Ascending aorta (tissue), 2 donors: ENCODE results near the gene QSOX2. TPM values are rescaled to one million over a fixed set of nuclear protein-coding genes. Genes with fewer than 3 reads are reported as not detected.

Source experiments
- DNase-seq, 2 donors: peaks; one replicate each; pipeline ENCODE4 v3.0.0-alpha.2; 2019; ENCODE audit warnings: low spot score in 2 of 2
- H3K27ac ChIP-seq, 2 donors: fragments of 200-600 bp; sonication (generic); one replicate each; pipeline ENCODE4 v1.5.1; 2016 to 2017; ENCODE audit warnings: mild to moderate bottlenecking in 1 of 2
- H3K27me3 ChIP-seq: fragments of 200-600 bp; sonication (generic); one replicate; pipeline ENCODE4 v1.5.1; 2017
- H3K36me3 ChIP-seq, 2 donors: fragments of 200-600 bp; sonication (generic); one replicate each; pipeline ENCODE4 v1.5.1; 2016
- H3K4me1 ChIP-seq, 2 donors: fragments of 200-600 bp; sonication (generic); one replicate each; pipeline ENCODE4 v1.5.1; 2016 to 2017; ENCODE audit warnings: mild to moderate bottlenecking in 1 of 2
- H3K4me3 ChIP-seq, 2 donors: fragments of 200-600 bp; sonication (generic); one replicate each; pipeline ENCODE4 v1.5.1; 2016 to 2017; ENCODE audit warnings: mild to moderate bottlenecking in 1 of 2
- H3K9me3 ChIP-seq, 2 donors: fragments of 200-600 bp; sonication (generic); one replicate each; pipeline ENCODE4 v1.5.1; 2016
- intact Hi-C: fragments of 100-400 bp; cut with DNase I; formaldehyde crosslinking; loops from one replicate; pipeline ENCODE4 v1.15.1; 2023
- total RNA-seq: library from RNA; depleted of rRNA; stranded (reverse); fragments of >200 nt; gene quantifications from one replicate; pipeline ENCODE4 v1.1.0, GENCODE V29; 2016
- TF ChIP-seq, protein P1 (sequence below), 3 experiments: fragments of 200-600 bp in 2 of 3; fragments of 450-650 bp in 1 of 3; sonication (generic) in 2 of 3; IDR thresholded peaks; one replicate each; pipeline ENCODE4 v1.5.1; 2016 to 2019; ENCODE audit warnings: antibody characterized with exemption in 3 of 3, mild to moderate bottlenecking in 1 of 3, moderate library complexity in 1 of 3

Gene QSOX2, protein sequence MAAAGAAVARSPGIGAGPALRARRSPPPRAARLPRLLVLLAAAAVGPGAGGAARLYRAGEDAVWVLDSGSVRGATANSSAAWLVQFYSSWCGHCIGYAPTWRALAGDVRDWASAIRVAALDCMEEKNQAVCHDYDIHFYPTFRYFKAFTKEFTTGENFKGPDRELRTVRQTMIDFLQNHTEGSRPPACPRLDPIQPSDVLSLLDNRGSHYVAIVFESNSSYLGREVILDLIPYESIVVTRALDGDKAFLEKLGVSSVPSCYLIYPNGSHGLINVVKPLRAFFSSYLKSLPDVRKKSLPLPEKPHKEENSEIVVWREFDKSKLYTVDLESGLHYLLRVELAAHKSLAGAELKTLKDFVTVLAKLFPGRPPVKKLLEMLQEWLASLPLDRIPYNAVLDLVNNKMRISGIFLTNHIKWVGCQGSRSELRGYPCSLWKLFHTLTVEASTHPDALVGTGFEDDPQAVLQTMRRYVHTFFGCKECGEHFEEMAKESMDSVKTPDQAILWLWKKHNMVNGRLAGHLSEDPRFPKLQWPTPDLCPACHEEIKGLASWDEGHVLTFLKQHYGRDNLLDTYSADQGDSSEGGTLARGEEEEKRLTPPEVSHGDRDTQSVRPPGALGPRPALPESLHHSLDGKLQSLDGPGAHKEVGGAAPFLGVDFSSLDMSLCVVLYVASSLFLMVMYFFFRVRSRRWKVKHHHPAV
- 3.7 TPM for total RNA-seq

DNA sequence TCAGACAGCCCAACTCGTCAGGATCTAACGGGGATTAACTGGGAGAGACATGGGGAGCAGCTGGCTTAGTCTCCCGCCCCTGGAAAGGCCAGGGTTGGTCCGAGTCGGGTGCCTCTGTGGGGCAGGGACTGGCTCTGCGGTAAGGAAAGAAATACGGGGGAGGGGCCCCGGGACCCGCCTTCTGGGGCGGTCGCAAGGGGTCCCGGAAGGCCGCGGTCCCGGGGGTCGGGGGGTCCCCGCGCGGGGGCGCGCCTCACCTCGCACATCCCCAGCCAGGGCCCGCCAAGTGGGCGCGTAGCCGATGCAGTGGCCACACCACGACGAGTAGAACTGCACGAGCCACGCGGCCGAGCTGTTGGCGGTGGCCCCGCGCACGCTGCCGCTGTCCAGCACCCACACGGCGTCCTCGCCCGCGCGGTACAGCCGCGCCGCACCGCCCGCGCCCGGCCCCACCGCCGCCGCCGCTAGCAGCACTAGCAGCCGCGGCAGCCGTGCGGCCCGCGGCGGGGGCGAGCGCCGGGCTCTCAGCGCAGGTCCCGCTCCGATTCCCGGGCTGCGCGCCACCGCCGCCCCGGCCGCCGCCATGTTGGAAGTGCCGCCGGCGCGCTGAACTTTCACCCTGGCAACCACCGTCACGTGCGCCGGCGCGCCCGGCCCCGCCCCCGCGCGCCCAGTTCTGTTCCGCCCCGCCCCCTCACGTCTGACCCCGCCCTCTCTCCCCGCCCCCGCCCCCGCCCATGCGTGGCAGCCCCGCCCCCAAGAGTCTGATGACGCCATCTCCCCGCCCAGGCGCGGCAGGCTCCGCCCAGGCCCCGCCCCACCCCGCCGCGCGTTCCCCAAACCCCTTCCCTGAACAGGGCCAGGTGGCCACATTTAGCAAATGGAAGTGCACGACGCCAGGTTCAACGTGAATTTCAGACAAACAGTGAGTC, at the start of gene QSOX2:
QSOX2 (minus strand) TSS at position 594 of the 932 bp plus-strand sequence; CDS start at position 585, 9 bp downstream.
- H3K36me3 ChIP-seq, result no peaks in the 10 kb centered on the region
- peak within 1 kb of the TSS in 1 of 2 donors; percentile 3 for H3K27ac ChIP-seq
- H3K4me3 ChIP-seq, result peak within 1 kb of the TSS; percentile 69 to 94
- TF ChIP-seq, protein P1, sequence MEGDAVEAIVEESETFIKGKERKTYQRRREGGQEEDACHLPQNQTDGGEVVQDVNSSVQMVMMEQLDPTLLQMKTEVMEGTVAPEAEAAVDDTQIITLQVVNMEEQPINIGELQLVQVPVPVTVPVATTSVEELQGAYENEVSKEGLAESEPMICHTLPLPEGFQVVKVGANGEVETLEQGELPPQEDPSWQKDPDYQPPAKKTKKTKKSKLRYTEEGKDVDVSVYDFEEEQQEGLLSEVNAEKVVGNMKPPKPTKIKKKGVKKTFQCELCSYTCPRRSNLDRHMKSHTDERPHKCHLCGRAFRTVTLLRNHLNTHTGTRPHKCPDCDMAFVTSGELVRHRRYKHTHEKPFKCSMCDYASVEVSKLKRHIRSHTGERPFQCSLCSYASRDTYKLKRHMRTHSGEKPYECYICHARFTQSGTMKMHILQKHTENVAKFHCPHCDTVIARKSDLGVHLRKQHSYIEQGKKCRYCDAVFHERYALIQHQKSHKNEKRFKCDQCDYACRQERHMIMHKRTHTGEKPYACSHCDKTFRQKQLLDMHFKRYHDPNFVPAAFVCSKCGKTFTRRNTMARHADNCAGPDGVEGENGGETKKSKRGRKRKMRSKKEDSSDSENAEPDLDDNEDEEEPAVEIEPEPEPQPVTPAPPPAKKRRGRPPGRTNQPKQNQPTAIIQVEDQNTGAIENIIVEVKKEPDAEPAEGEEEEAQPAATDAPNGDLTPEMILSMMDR (IDR thresholded peaks at IDR 0.05), result no peak
- intact Hi-C loops, result loop anchor here (2.0 kb wide), 1 partner anchor 127 kb away; the partner anchor contains the start of gene TMEM250
- no peaks in the 10 kb centered on the region for H3K27me3 ChIP-seq
- no peaks in the 10 kb centered on the region for H3K9me3 ChIP-seq
- DNase-seq, result peak; percentile 18 to 87
- peaks cover 5 to 14% of the 10 kb centered on the region in 2 donors for H3K4me1 ChIP-seq

DNA sequence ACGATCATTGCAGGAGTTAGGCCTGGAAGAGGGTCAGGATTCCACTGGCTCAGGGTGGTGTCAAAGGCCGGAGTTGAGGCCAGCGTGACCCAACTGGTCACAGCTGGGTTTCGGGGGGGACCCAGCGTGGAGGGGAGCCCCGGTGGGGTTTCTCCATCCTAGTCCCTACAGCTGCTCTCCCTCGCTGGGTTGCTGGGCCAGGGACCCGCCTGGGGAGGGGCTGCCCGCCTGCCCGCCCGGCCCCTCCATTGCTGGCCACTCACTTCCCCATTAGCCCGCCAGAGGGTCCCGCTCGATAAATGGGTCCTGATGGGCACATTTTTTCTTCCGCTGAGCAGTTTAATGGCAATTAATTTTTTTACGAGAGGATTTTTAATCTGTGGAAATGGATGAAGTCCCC, 49.4 kb upstream of the QSOX2 start:
- no peak for DNase-seq
- H3K27ac ChIP-seq, result no peak overlapping the region
- H3K4me1 ChIP-seq, result no peaks in the 10 kb centered on the region
- intact Hi-C loops, result no loop called here
- no peaks in the 10 kb centered on the region for H3K9me3 ChIP-seq
- H3K36me3 ChIP-seq, result no peaks in the 10 kb centered on the region
- H3K27me3 ChIP-seq, result no peaks in the 10 kb centered on the region
- TF ChIP-seq, protein P1 (IDR thresholded peaks at IDR 0.05), result no peak
- H3K4me3 ChIP-seq, result no peak overlapping the region

DNA sequence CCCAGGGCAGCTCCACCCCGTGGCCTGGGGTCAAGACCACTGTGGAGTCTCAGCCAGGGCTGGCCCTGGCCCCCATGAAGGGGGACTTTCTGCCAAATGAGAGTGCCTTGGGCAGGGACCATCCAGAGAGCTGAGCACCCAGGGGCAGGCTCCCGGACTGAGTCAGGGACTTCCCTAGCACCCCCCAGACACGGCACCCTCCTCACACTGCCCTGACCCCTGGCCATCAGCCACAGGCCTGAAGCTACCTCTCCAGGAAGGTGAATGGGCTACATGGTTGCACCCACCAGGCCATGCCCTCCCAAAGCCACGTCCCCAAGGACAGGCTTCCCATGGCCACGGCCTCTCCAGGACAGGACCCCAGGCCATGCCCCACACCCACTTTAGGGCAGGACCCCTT, 48.8 kb upstream of the QSOX2 start:
- Histone ChIP-seq H3K4me3 (no peak overlapping the region), H3K9me3 (no peaks in the 10 kb centered on the region), H3K27me3 (no peaks in the 10 kb centered on the region), H3K27ac (no peak overlapping the region), H3K4me1 (no peaks in the 10 kb centered on the region), H3K36me3 (no peaks in the 10 kb centered on the region)
- no peak for DNase-seq
- intact Hi-C loops, result no loop called here
- TF ChIP-seq, protein P1 (IDR thresholded peaks at IDR 0.05), result no peak

DNA sequence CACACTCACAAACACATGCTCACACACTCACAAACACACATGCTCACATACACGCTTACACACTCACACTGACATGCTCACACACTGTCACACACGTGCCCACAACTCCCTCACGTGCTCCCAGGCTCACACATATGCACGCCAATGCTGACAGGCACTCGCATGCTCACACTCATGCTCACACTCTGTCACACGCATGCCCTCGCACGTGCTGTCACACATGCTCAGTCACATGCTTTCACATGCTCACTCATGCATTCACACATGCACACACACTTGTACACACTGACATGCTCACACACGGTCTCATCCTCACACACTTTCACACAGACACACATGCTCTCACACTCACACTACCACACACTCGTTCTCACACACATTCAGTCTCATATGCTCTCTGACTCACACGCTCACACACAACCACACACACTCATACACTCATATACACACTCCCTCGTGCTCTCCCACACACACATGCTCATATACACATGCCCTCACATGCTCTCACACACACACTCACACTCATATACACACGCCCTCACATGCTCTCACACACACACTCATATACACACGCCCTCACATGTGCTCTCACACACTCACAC, 48.0 kb upstream of the QSOX2 start:
- no peak overlapping the region for H3K27ac ChIP-seq
- H3K27me3 ChIP-seq, result no peaks in the 10 kb centered on the region
- no peaks in the 10 kb centered on the region for H3K4me1 ChIP-seq
- intact Hi-C loops, result no loop called here
- no peak overlapping the region for H3K4me3 ChIP-seq
- TF ChIP-seq, protein P1 (IDR thresholded peaks at IDR 0.05), result no peak
- no peaks in the 10 kb centered on the region for H3K9me3 ChIP-seq
- no peak for DNase-seq
- H3K36me3 ChIP-seq, result no peaks in the 10 kb centered on the region
